ENCODE data around the gene B4GALNT1. TPM values are rescaled to one million over a fixed set of nuclear protein-coding genes. Genes with fewer than 3 reads are reported as not detected.

Gene B4GALNT1
- total and polyA plus RNA-seq, 2 of the 13 experiments (the other 11 are each of a cell fraction or from before 2014, with no cell fraction given): 4.5 to 5.4 TPM

DNA sequence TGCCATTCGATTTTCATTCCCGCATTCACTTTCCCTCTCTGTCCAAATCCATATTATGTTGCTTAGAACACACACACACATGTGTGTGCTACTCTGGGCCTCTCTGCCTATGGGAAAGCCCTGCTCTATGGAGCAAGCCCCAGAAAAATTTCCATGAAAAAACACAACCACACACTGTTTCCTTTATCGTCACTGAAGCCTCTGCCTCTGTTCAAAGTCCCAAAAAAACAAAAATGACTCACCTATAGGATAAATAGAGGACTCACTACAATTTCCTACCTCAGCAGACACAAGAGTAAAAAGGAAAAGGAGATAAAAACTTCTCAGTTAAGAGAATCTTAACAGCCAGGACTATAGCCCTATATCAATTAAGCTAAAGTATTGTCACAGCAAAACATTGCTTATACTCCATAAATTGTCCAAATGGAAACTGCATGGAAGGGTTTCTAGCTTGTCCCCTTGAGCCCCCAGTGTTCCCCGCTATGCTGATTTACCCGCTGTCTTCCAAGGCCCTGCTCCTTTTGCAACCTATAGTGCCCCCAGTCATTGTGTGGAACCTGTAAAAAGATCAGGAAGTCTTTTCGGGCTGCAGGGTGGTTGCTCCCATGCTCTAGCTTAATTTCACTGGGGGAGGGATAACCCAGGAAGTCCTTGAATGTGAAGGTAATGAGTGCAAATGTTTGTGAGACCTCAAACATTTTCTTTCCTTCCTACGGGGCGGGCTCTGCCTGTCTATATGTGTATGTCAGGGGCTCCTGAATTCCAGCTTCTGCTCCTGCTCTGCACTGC is 53.1 kb downstream of the B4GALNT1 start (continued):
- TF ChIP-seq ZNF839 (CRISPR knock-in tag; IDR thresholded peaks at IDR 0.05; ENCODE audit: borderline replicate concordance) (no peak), HDAC1 (CRISPR knock-in tag; IDR thresholded peaks at IDR 0.05) (peak; percentile 52), SMAD9 (CRISPR knock-in tag; IDR thresholded peaks at IDR 0.05) (no peak), NFYB (CRISPR knock-in tag; IDR thresholded peaks at IDR 0.05) (no peak), SMC3 (IDR thresholded peaks at IDR 0.05; ENCODE audit: low read length) (peak; percentile 26; the same call in 1 of the 2 replicates), ATF7-NPFF (CRISPR knock-in tag; IDR thresholded peaks at IDR 0.05; ENCODE audit: low read depth) (no peak), GTF3A (CRISPR knock-in tag; conservative IDR thresholded peaks at IDR 0.05) (no peak), CEBPG (CRISPR knock-in tag; IDR thresholded peaks at IDR 0.05) (peak; percentile 56), ONECUT2 (CRISPR knock-in tag; IDR thresholded peaks at IDR 0.05) (no peak), NR2F1 (CRISPR knock-in tag; IDR thresholded peaks at IDR 0.05) (no peak)
- TF ChIP-seq, protein P1, sequence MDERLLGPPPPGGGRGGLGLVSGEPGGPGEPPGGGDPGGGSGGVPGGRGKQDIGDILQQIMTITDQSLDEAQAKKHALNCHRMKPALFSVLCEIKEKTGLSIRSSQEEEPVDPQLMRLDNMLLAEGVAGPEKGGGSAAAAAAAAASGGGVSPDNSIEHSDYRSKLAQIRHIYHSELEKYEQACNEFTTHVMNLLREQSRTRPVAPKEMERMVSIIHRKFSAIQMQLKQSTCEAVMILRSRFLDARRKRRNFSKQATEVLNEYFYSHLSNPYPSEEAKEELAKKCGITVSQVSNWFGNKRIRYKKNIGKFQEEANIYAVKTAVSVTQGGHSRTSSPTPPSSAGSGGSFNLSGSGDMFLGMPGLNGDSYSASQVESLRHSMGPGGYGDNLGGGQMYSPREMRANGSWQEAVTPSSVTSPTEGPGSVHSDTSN (CRISPR knock-in tag; IDR thresholded peaks at IDR 0.05): no peak

DNA sequence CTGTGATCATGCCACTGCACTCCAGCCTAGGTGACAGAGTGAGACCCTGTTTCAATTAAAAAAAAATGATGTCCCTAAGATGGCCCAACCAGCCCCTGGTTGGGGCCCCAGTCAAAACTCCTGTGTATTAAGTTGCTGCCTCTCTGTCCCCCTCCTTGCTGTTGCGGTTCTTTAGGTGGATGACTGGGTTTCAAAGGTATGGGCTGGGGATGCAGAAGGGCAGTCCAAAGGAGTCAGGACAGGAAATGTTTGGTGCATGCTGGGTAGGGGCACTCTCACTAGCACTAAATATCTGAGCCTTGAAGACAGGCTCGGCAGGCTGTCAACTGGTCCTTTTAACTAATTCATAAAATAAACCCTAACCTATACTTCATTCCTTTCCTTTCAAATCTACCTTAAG is 54.0 kb downstream of the B4GALNT1 start:
- Histone ChIP-seq H3K4me2 (ENCODE audit: low read depth, low read length) (peak overlapping the region; percentile 87), H2AFZ (ENCODE audit: low read length) (no peak overlapping the region), H3K4me1 (ENCODE audit: insufficient read depth, low read length) (peaks cover 86% of the 10 kb centered on the region), H3K27ac (ENCODE audit: extremely low read length, insufficient read depth, low read length) (peak overlapping the region; percentile 99), H3K4me3 (replicated peaks in 1 of 3; ENCODE audit: insufficient read depth in 1 of 3, low read depth in 2 of 3, low read length in 3 of 3) (peak overlapping the region in 1 of 3 experiments; percentile 16; a peak in 1 of 6 replicates), H3K9ac (ENCODE audit: insufficient read depth, low read depth, low read length) (peak overlapping the region; percentile 78), H3K36me3 (replicated peaks in 1 of 2; ENCODE audit: control insufficient read depth in 1 of 2, insufficient read depth in 2 of 2, low read length in 2 of 2) (peaks cover 3 to 18% of the 10 kb centered on the region in 2 experiments), H4K20me1 (ENCODE audit: insufficient read depth, low read length) (no peaks in the 10 kb centered on the region), H3K79me2 (ENCODE audit: insufficient read depth, low read length) (peaks cover 10% of the 10 kb centered on the region), H3K9me3 (ENCODE audit: low read length) (no peaks in the 10 kb centered on the region), H3K27me3 (ENCODE audit: control insufficient read depth in 1 of 2, insufficient read depth in 2 of 2, low read length in 2 of 2) (no peaks in the 10 kb centered on the region)
- DNase-seq (ENCODE audit: low spot score) (no peak), FAIRE-seq (no peak), ATAC-seq (no peak)
- ChIA-PET POLR2A (interaction anchor here (3.6 to 4.1 kb wide), 2 partner anchors 12 to 59 kb away, joined by 18 to 35 read pairs; partner anchors contain the start of genes DDIT3 and PIP4K2C), CTCF (ENCODE audit: low intra/inter-chr PET ratio, low total read pairs) (no interaction called here)
- 80% methylated on average over 2 of the region's 2 CpGs for WGBS (ENCODE audit: low lambda C conversion rate)
- intact Hi-C loops (cut with micrococcal nuclease; ENCODE audit: unreplicated experiment): loop anchor here (1.0 kb wide), 2 partner anchors 56 to 114 kb away; no protein-coding TSS in a partner anchor
- TSS peak; percentile 88 for BruUV-seq (replicated peaks)
- in situ Hi-C loops (cut with HindIII; ENCODE audit: extremely low pct_ligation_motif_present, low pct_unique_long_range_greater_than_20kb): no loop called here
- TF ChIP-seq ZNF709 (CRISPR knock-in tag; IDR thresholded peaks at IDR 0.05) (0 out of 2 replicates have a peak, but pooled peaks have one; percentile 4), ZNF747 (CRISPR knock-in tag; IDR thresholded peaks at IDR 0.05; ENCODE audit: borderline replicate concordance) (0 out of 2 replicates have a peak, but pooled peaks have one; percentile 29), TAF15 (IDR thresholded peaks at IDR 0.05; ENCODE audit: low read depth, low read length, poor library complexity, severe bottlenecking) (no peak), KDM1A (CRISPR knock-in tag; IDR thresholded peaks at IDR 0.05) (no peak), HES4 (CRISPR knock-in tag; IDR thresholded peaks at IDR 0.05; ENCODE audit: borderline replicate concordance) (no peak), ZNF143 (CRISPR knock-in tag; IDR thresholded peaks at IDR 0.05) (0 out of 2 replicates have a peak, but pooled peaks have one; percentile 25), MTF2 (CRISPR knock-in tag; IDR thresholded peaks at IDR 0.05; ENCODE audit: borderline replicate concordance) (no peak), ZNF775 (CRISPR knock-in tag; IDR thresholded peaks at IDR 0.05; ENCODE audit: borderline replicate concordance) (no peak)
